HUES6 (cell line): ENCODE results near the gene MORN5.

Experiments
- H3K27ac ChIP-seq: 2 replicates; pipeline ENCODE4 v1.7.0; 2013; ENCODE audit warnings: low read depth, mild to moderate bottlenecking, low read length, inconsistent platforms
- H3K27me3 ChIP-seq: 2 replicates; pipeline ENCODE4 v1.6.1; 2013; ENCODE audit warnings: low read length; ENCODE audit not compliant: control insufficient read depth, insufficient read depth
- H3K36me3 ChIP-seq: 2 replicates; pipeline ENCODE4 v1.6.1; 2013; ENCODE audit warnings: low read length; ENCODE audit not compliant: control insufficient read depth, insufficient read depth
- H3K4me1 ChIP-seq: 2 replicates; pipeline ENCODE4 v1.6.1; 2013; ENCODE audit warnings: low read length; ENCODE audit not compliant: control insufficient read depth, insufficient read depth
- H3K4me3 ChIP-seq: 2 replicates; pipeline ENCODE4 v1.5.1; 2013; ENCODE audit warnings: low read depth, low read length
- H3K9ac ChIP-seq: one replicate; pipeline ENCODE4 v1.6.1; 2013; ENCODE audit warnings: mild to moderate bottlenecking, low read length
- H3K9me3 ChIP-seq: 2 replicates; pipeline ENCODE4 v1.6.1; 2013; ENCODE audit warnings: low read depth, low read length; ENCODE audit not compliant: control insufficient read depth, insufficient read depth

MORN5 gene

DNA sequence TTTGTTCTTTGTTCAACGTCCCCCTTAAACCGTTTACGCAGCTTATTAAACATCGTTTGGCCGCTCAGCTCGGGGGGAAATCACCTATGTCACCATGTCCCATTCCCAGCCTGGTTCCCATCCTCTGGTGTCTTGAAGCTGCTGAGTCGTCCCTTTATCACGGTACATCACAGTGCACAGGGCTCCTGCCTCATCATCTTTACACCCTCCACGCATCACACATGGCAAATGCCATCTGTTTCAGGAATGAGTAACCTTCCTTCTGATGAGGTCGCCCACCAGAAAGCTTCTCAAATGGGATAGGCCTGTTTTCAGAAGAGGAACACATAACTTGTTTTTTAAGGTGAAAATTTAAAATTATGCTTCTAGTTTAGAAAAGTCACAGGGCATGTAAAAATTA is 77.0 kb downstream of the MORN5 start:
- H3K9ac ChIP-seq: no peak overlapping the region
- H3K4me1 ChIP-seq: no peaks in the 10 kb centered on the region
- no peak overlapping the region for H3K4me3 ChIP-seq
- no peaks in the 10 kb centered on the region for H3K9me3 ChIP-seq
- H3K36me3 ChIP-seq: peaks cover 15% of the 10 kb centered on the region
- H3K27ac ChIP-seq: no peak overlapping the region
- H3K27me3 ChIP-seq: peaks cover 26% of the 10 kb centered on the region

DNA sequence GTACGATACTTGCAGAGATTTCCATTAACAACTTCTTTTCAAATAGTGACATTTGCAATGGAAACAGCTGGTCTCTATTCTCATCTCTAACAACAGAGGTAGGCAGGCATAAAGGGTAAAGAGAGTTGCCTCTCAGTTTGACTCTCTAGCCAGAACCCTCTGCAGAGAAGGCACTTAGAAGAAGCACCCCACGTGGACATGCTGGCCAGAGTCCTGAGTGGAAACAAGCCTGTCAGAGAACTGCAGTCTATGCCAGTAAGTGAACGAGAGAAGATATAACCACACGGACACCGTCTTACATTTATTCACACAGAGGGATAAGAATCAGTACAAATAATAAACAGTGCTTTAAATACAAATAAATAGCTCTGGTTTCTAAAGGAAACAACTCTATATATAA is 80.0 kb downstream of the MORN5 start:
- no peak overlapping the region for H3K4me3 ChIP-seq
- H3K36me3 ChIP-seq: peaks cover 44% of the 10 kb centered on the region
- 0 out of 2 replicates have a peak, but pooled peaks cover 1% of the 10 kb centered on the region for H3K27me3 ChIP-seq
- no peak overlapping the region for H3K27ac ChIP-seq
- no peaks in the 10 kb centered on the region for H3K4me1 ChIP-seq
- no peak overlapping the region for H3K9ac ChIP-seq
- no peaks in the 10 kb centered on the region for H3K9me3 ChIP-seq

DNA sequence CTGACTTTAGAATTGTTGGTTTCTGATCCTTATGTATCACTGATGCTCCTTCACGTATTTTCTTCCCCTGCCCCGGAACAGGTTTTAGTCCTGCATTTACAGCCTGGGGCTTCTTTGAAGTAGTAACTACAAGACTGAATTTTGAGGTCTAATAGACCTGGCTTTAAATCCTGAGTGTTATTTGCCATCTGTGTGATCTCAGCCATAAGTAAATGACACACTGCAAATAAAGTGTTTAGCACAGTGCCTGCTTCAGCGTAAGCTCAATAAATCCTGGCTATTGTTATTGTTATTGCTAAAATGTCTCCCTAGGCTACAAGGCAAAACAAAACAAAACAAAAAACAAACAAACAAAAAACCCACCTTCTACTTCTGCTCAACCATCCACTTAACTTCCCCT is 84.6 kb downstream of the MORN5 start:
- Histone ChIP-seq H3K9me3 (no peaks in the 10 kb centered on the region), H3K4me1 (no peaks in the 10 kb centered on the region), H3K4me3 (no peak overlapping the region), H3K36me3 (peaks cover 76% of the 10 kb centered on the region), H3K9ac (no peak overlapping the region), H3K27ac (no peak overlapping the region), H3K27me3 (no peaks in the 10 kb centered on the region)

DNA sequence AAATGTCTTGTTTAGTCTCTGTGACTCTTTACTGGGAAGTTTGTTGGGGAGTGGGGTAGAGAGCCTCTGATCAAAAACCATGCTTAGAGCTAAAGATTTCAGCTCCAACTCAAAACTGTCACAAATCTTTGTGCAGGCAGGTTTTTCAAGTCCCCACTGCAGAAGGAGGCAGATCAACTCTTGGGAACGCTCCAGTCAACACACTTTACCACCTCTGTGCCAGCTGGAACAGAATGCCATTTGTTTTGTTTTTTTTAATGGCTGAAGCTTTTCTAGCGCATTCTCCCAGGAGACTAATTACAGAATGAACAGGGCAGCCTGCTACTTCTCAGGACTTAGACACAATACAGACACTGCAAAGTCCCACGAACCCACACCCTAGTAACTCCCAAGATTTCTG is 87.0 kb downstream of the MORN5 start:
- Histone ChIP-seq H3K36me3 (peaks cover 80% of the 10 kb centered on the region), H3K27ac (no peak overlapping the region), H3K9ac (no peak overlapping the region), H3K27me3 (no peaks in the 10 kb centered on the region), H3K9me3 (no peaks in the 10 kb centered on the region), H3K4me1 (no peaks in the 10 kb centered on the region), H3K4me3 (no peak overlapping the region)

DNA sequence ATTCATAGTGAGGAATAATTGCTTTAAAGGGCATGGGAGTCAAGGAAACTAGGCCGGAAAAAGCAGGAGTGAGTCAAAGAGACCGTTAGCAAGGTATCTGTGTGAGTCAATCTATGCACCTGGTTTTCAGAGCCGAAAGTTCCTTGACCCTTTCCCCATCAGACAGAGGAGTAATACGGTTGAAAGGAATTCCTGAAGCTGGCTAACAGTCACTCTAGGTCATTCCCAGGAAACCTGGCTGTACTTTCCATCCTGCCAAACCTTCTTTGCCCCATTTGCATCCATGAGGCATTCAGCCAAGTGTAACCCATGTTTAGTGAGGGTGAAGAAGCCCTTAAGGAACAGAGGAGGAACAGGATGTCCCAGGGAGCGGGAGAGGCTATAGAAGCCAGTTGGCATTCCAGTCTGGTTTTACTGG is 88.7 kb downstream of the MORN5 start:
- no peaks in the 10 kb centered on the region for H3K27me3 ChIP-seq
- H3K4me3 ChIP-seq: no peak overlapping the region
- H3K9me3 ChIP-seq: no peaks in the 10 kb centered on the region
- peaks cover 12% of the 10 kb centered on the region for H3K4me1 ChIP-seq
- no peak overlapping the region for H3K27ac ChIP-seq
- H3K36me3 ChIP-seq: peaks cover 70% of the 10 kb centered on the region
- no peak overlapping the region for H3K9ac ChIP-seq
